Adipocyte (in vitro differentiated cells): Measurements from ENCODE around the gene SRD5A2.

ENCODE experiments used
- DNase-seq: peaks from one replicate; pipeline ENCODE4 v3.0.0-alpha.2; 2015; ENCODE audit warnings: low read depth
- H3K27me3 ChIP-seq: replicated peaks from 2 replicates; pipeline ENCODE4 v1.7.0; 2013; ENCODE audit warnings: mild to moderate bottlenecking, low read length, moderate library complexity; ENCODE audit not compliant: control insufficient read depth, insufficient read depth
- H3K36me3 ChIP-seq: 2 replicates; pipeline ENCODE4 v1.7.0; 2013; ENCODE audit warnings: low read length, mild to moderate bottlenecking, moderate library complexity; ENCODE audit not compliant: control insufficient read depth, insufficient read depth, severe bottlenecking
- H3K4me1 ChIP-seq: 2 replicates; pipeline ENCODE4 v1.7.0; 2013; ENCODE audit warnings: mild to moderate bottlenecking, low read length, moderate library complexity; ENCODE audit not compliant: control insufficient read depth, insufficient read depth
- H3K4me3 ChIP-seq: 2 replicates; pipeline ENCODE4 v1.7.0; 2013; ENCODE audit warnings: mild to moderate bottlenecking, low read length, moderate library complexity
- H3K9ac ChIP-seq: 2 replicates; pipeline ENCODE4 v1.7.0; 2013; ENCODE audit warnings: mild to moderate bottlenecking, low read length, moderate library complexity
- H3K9me3 ChIP-seq: 2 replicates; pipeline ENCODE4 v1.7.0; 2013; ENCODE audit warnings: mild to moderate bottlenecking, low read length, moderate library complexity; ENCODE audit not compliant: control insufficient read depth

The SRD5A2 gene

DNA sequence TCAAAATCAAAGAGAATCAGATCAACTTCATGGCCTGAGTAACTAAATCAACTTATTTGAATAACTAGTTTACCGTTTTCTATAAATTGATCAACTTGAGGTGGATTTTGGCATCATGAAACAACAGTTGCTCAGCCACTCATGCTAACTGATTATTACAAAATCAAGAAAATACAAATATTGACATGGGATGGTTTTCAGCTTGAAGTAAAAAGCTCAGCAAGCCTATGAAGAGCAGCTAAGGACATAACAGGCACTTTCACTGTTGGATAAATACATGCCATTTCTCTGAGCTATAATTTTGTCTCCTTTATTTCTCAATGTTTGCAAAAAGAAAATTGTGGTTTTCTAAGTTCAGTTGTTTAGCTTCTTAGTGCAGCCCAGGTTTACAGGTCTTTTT is 18.9 kb downstream of the SRD5A2 start:
- H3K9me3 ChIP-seq: peaks cover 2% of the 10 kb centered on the region
- no peak overlapping the region for H3K9ac ChIP-seq
- no peaks in the 10 kb centered on the region for H3K27me3 ChIP-seq
- H3K36me3 ChIP-seq: no peaks in the 10 kb centered on the region
- peaks cover 22% of the 10 kb centered on the region for H3K4me1 ChIP-seq
- DNase-seq: no peak
- H3K4me3 ChIP-seq: no peak overlapping the region

DNA sequence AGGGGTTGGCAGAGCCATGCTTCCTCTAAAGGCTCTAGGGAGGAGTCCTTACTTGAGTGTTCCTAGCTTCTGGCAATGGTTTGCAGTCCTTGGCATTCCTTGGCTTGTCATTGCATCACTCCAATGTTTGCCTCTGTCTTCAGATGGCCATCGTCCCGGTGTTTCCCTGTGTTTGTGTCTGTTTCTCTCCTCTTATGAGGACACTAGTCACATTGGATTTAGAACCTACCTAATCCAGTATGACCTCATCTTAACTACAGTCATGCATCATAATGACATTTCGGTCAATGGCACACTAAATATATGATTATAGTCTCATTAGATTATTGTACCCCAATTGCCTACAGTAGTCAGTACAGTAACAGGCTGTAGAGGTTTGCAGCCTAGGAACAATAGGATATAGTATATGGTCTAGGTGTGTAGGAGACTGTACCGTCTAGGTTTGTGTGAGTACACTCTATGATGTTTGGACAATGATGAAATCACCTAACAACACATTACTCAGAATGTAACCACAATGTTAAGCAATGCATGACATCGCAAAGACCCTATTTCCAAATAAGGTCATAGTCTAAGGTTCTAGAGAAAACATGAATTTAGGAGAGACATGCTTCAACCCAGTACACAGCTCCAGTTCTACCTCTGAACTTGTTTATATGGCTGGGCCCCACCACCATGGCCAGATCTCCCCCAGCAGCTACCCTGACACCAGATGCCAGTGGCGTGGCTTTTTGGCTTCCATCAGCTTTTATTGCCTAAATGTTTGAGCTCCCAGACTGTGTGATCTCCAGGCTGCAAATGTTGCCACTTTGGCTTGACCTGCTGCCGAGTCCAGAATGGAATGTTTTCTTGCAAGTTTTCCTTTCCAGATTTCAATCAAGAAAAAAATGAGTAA is 22.1 kb downstream of the SRD5A2 start:
- Histone ChIP-seq H3K4me1 (peaks cover 22% of the 10 kb centered on the region), H3K4me3 (no peak overlapping the region), H3K27me3 (no peaks in the 10 kb centered on the region), H3K36me3 (no peaks in the 10 kb centered on the region), H3K9me3 (peaks cover 21% of the 10 kb centered on the region), H3K9ac (no peak overlapping the region)
- DNase-seq: peak; percentile 50

DNA sequence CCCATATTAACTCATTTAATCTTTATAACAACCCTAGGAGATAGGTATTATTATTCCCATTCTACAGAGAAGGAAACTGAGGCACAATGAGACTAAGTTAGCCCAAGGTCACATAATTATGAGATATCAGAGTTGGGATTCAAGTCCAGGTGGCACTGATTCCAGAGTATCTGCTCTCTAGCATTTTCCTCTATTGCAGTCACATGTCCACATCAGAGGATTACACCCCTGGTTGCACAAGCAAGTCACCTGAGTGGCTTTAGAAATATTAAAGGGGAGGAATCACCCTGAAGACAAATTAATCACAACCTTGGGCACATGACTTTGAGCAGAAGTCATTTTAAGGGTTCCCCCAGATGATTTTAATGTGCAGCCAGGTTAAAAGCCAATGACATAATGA is 23.8 kb downstream of the SRD5A2 start:
- H3K4me3 ChIP-seq: no peak overlapping the region
- no peaks in the 10 kb centered on the region for H3K36me3 ChIP-seq
- H3K27me3 ChIP-seq: no peaks in the 10 kb centered on the region
- no peak for DNase-seq
- H3K4me1 ChIP-seq: peaks cover 22% of the 10 kb centered on the region
- H3K9ac ChIP-seq: no peak overlapping the region
- peaks cover 38% of the 10 kb centered on the region for H3K9me3 ChIP-seq

DNA sequence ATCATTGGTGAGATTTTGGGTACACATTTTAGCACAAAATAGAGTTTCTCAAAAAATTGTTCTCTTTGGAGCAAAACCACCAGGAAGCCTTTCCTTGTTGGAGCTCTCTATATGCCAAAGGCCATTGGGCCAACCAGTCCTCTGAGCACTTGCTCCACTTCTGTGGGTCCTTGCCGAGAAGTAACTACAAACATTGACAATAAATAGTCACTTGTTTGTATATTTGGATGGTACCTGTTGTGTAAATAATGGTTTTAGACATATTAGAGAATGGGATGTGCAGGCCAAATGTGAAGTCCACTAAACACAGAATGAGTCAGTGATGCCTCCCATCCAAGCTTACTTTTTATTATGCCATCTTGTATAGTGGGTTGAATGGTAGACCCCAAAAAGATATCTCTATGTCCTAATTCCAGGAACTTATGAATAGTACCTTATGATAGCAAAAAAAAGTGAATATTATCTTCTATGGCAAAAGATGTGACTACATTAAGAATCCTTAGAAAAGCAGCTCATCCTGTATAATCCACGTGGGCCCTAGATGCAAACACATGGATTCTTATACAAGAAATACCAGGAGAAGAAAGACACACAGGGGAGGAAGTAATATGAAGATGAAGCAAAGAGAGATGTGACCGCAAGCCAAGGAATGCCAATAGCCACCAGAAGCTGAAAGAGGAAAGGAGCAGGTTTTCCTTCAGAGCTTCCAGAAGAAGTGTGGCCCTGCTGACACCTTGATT is 24.6 kb downstream of the SRD5A2 start:
- Histone ChIP-seq H3K9ac (no peak overlapping the region), H3K4me1 (peaks cover 22% of the 10 kb centered on the region), H3K27me3 (no peaks in the 10 kb centered on the region), H3K9me3 (peaks cover 40% of the 10 kb centered on the region), H3K4me3 (no peak overlapping the region), H3K36me3 (no peaks in the 10 kb centered on the region)
- DNase-seq: no peak

DNA sequence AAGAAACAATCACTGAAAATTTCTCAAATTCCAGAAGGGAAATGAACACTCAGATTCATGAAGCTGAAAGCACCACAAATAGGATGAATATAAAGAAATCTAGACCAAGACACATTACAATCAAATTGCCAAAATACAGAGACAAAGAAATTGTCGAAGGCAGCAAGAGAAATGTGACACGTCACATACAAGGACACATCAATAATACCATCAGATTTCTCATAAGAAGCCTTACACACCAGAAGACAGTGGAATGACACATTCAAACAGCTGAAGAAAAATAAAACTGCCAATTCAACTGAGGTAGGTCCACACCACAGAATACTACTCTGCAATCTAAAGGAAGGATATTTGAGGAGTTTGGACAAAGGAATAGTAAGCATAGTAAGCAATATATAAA is 27.4 kb downstream of the SRD5A2 start:
- Histone ChIP-seq H3K9me3 (peaks cover 40% of the 10 kb centered on the region), H3K9ac (no peak overlapping the region), H3K4me1 (peaks cover 12% of the 10 kb centered on the region), H3K4me3 (no peak overlapping the region), H3K27me3 (no peaks in the 10 kb centered on the region), H3K36me3 (no peaks in the 10 kb centered on the region)
- DNase-seq: no peak

DNA sequence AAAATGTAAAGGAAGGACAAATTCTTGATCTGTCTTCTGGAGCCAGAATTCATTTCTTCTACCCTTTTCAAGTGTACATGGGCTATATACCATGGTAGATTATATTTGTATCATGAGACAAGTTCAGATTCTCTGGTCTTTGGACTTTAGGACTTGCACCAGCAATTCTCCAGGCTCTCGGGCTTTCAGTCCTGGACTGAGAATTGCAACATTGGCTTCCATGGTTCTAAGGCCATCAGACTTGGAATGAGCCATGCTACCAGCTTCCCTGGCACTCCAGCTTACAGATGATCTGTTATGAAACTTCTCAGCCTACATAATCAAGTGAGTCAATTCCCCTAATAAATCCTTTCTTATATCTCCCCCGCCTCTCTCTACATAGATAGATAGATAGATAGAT is 33.3 kb downstream of the SRD5A2 start:
- no peak for DNase-seq
- H3K4me3 ChIP-seq: no peak overlapping the region
- H3K36me3 ChIP-seq: no peaks in the 10 kb centered on the region
- no peaks in the 10 kb centered on the region for H3K27me3 ChIP-seq
- peaks cover 25% of the 10 kb centered on the region for H3K9me3 ChIP-seq
- H3K4me1 ChIP-seq: no peaks in the 10 kb centered on the region
- no peak overlapping the region for H3K9ac ChIP-seq

DNA sequence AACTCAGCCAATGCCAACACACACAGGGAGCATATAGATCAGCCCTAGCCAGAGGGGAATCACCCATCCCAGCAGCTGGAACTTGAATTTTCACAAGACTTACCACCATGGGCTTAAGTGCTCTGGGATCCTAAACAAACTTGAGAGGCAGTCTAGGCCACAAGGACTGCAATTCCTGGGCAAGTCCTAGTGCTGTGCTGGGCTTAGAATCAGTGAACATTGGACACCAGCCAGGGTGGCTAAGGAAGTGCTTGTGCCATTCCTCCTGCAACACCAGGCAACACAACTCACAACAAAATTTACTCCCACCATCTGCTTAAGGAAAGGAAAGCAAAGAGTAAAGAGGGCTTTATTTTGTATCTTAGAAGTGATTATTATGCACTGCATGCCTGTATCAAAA is 38.9 kb downstream of the SRD5A2 start:
- no peaks in the 10 kb centered on the region for H3K36me3 ChIP-seq
- no peaks in the 10 kb centered on the region for H3K4me1 ChIP-seq
- no peak overlapping the region for H3K4me3 ChIP-seq
- H3K9me3 ChIP-seq: peaks cover 22% of the 10 kb centered on the region
- no peaks in the 10 kb centered on the region for H3K27me3 ChIP-seq
- H3K9ac ChIP-seq: no peak overlapping the region
- no peak for DNase-seq

DNA sequence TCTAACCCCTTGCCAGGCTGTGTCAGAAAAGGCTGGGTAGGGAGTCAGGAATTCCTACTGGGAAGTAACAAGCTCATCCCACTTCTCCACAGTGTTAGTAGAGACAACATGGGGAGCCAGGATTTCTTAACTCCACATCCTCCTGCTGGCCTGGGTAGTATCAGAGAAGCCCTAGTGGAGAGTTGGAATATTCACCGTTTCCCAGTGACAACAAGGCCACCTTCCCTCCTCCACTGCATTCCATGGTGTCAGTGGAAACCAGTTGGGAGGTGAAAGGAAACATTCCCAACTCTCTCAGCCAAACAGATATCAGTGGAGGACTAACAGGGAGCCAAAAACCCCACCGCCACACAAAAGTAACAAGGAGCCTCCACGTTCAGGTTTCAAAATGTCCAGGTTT is 41.2 kb downstream of the SRD5A2 start:
- no peak for DNase-seq
- H3K4me1 ChIP-seq: no peaks in the 10 kb centered on the region

DNA sequence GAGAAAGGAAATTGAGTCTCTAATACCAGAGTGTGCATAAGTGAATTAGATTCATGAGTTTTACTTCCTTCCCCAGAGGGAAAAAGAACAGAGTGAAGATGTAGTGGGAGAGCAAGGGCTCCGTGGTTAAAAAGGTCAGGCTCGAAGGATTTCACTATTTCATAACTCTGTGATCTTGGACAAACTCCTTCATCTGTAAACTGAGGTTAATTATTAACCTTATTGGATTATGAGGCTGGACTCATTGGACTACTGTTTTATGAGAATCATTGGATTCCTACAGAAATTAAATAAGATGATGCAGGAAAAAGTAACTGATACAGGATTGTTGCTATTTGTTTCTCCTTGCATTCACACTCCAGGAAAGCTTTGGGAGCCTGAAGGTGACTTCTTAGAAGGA is 45.0 kb downstream of the SRD5A2 start:
- H3K36me3 ChIP-seq: no peaks in the 10 kb centered on the region
- no peaks in the 10 kb centered on the region for H3K4me1 ChIP-seq
- H3K9ac ChIP-seq: no peak overlapping the region
- peaks cover 9% of the 10 kb centered on the region for H3K27me3 ChIP-seq
- DNase-seq: no peak
- no peaks in the 10 kb centered on the region for H3K9me3 ChIP-seq
- H3K4me3 ChIP-seq: no peak overlapping the region

More for the DNA sequence above, 41.2 kb downstream of the SRD5A2 start:
- Histone ChIP-seq H3K4me3 (no peak overlapping the region), H3K9me3 (peaks cover 22% of the 10 kb centered on the region), H3K36me3 (no peaks in the 10 kb centered on the region), H3K27me3 (peaks cover 7% of the 10 kb centered on the region), H3K9ac (no peak overlapping the region)

DNA sequence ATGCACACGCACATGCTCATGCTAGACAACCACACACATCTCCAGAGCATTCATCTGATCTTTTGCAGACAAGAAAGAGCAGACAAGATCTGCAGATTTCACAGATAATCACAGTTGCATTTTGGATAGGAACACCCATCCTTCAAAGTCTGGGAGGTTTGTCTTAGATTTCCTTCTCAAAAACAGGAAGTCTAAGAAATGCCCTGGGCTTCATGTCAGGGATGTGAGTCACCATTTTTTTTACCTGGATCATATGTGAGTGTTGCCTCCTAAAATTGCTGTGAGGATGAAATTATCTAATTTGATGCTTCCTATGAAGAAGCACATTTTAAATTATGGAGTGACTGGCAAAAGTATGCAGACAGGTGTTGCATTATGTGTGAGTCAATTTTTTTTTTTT is 46.1 kb downstream of the SRD5A2 start:
- H3K36me3 ChIP-seq: no peaks in the 10 kb centered on the region
- H3K9ac ChIP-seq: no peak overlapping the region
- peaks cover 12% of the 10 kb centered on the region for H3K27me3 ChIP-seq
- no peak overlapping the region for H3K4me3 ChIP-seq
- DNase-seq: no peak
- H3K9me3 ChIP-seq: no peaks in the 10 kb centered on the region
- no peaks in the 10 kb centered on the region for H3K4me1 ChIP-seq

DNA sequence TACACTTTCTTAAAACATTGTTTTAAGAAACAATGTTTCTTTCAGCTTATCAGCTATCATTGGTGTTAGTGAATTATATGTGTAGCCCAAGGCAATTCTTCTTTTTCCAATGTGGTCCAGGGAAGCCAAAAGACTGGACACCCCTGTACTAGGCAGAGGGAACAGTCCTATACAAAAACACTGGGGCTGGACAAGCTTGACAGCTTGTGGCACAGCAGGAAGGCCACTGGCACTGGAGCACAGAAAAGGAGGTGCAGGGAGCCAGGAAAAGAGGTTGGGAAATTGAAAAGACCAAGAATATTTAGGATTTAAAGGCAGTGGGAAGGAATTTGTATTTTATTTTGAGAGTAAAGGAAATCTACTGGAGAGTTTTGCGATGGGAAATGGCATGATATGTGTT is 47.7 kb downstream of the SRD5A2 start:
- no peaks in the 10 kb centered on the region for H3K9me3 ChIP-seq
- H3K27me3 ChIP-seq: peaks cover 12% of the 10 kb centered on the region
- H3K4me3 ChIP-seq: no peak overlapping the region
- H3K36me3 ChIP-seq: no peaks in the 10 kb centered on the region
- no peaks in the 10 kb centered on the region for H3K4me1 ChIP-seq
- DNase-seq: no peak
- no peak overlapping the region for H3K9ac ChIP-seq
